ENCODE data around the gene MBD4. TPM values are rescaled to one million over a fixed set of nuclear protein-coding genes. Genes with fewer than 3 reads are reported as not detected.
"Not testable (repeated sequence)": the region's sequence is repeated elsewhere in the genome, so short reads cannot be mapped to it uniquely, and the experiment has no call there.

Gene MBD4
- total RNA-seq, 4 donors from 2014 or later: 12.1 to 23.3 (median 16.4) TPM

- intact Hi-C loops (cut with DNase I): no loop called here
- WGBS: 63% methylated on average over 4 of the region's 4 CpGs
- peaks cover 0 to 8% (median 3%) of the 10 kb centered on the region in 4 donors for H3K4me1 ChIP-seq
- DNase-seq (ENCODE audit: extremely low spot score): no peak
- no peaks in the 10 kb centered on the region for H3K9me3 ChIP-seq
- no peak overlapping the region for H3K4me3 ChIP-seq
- TF ChIP-seq CTCF (IDR thresholded peaks at IDR 0.05): no peak
- TF ChIP-seq EP300 (IDR thresholded peaks at IDR 0.05): no peak
- no peak for TF ChIP-seq POLR2A (IDR thresholded peaks at IDR 0.05; ENCODE audit: low read depth)
- TF ChIP-seq POLR2AphosphoS5 (IDR thresholded peaks at IDR 0.05): no peak
- no peaks in the 10 kb centered on the region for H3K36me3 ChIP-seq
- H3K27me3 ChIP-seq: no peaks in the 10 kb centered on the region
- H3K27ac ChIP-seq (replicated peaks in 1 of 4): no peak overlapping the region
Measured at GRCh38 chr3:129416415-129416814, 23.3 kb downstream of the MBD4 start.

GRCh38 chr3:129415830-129416229 lies 23.9 kb downstream of the MBD4 start:
- 88% methylated on average over 6 of the region's 6 CpGs for WGBS
- no peak for TF ChIP-seq POLR2A (IDR thresholded peaks at IDR 0.05; ENCODE audit: low read depth)
- no peak for DNase-seq (ENCODE audit: extremely low spot score)
- Histone ChIP-seq H3K4me1 (peaks cover 0 to 8% (median 3%) of the 10 kb centered on the region in 4 donors), H3K36me3 (no peaks in the 10 kb centered on the region), H3K9me3 (no peaks in the 10 kb centered on the region), H3K27ac (replicated peaks in 1 of 4) (no peak overlapping the region), H3K4me3 (no peak overlapping the region), H3K27me3 (no peaks in the 10 kb centered on the region)
- intact Hi-C loops (cut with DNase I): no loop called here

DNA sequence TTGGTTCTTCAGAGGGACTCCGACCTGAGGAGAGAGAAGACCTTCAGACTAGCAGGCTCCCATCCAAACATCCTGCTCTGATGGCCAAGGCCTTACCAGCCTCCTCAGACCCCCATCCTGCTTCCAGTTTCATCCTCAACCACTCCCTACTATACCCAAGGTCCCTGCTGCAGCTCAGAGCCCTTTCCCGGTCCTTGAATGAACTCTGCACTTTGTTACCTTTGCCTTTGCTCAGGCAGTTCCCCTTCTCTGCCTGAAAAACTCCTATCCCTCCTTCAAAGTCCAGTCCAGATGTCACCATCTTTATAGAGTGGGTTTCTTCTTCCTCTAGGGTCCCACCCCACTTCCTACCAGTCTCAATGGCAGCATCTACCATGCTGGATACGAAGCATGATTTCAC lies 24.4 kb downstream of the MBD4 start:
- no peaks in the 10 kb centered on the region for H3K36me3 ChIP-seq
- H3K4me1 ChIP-seq: peaks cover 0 to 8% (median 3%) of the 10 kb centered on the region in 4 donors
- H3K4me3 ChIP-seq: no peak overlapping the region
- 28% methylated on average over 3 of the region's 3 CpGs for WGBS
- TF ChIP-seq CTCF (IDR thresholded peaks at IDR 0.05) (no peak), POLR2A (IDR thresholded peaks at IDR 0.05; ENCODE audit: low read depth) (no peak), EP300 (IDR thresholded peaks at IDR 0.05) (no peak), POLR2AphosphoS5 (IDR thresholded peaks at IDR 0.05) (no peak)
- no peaks in the 10 kb centered on the region for H3K9me3 ChIP-seq
- intact Hi-C loops (cut with DNase I): no loop called here
- DNase-seq (ENCODE audit: extremely low spot score): no peak
- no peak overlapping the region for H3K27ac ChIP-seq (replicated peaks in 1 of 4)
- no peaks in the 10 kb centered on the region for H3K27me3 ChIP-seq

- intact Hi-C loops (cut with DNase I): no loop called here
- Histone ChIP-seq H3K4me1 (peaks cover 0 to 8% (median 3%) of the 10 kb centered on the region in 4 donors), H3K9me3 (no peaks in the 10 kb centered on the region), H3K27ac (replicated peaks in 1 of 4) (no peak overlapping the region), H3K36me3 (no peaks in the 10 kb centered on the region), H3K4me3 (no peak overlapping the region), H3K27me3 (no peaks in the 10 kb centered on the region)
- WGBS: 76% methylated on average over 4 of the region's 4 CpGs
- no peak for DNase-seq (ENCODE audit: extremely low spot score)
- TF ChIP-seq POLR2AphosphoS5 (IDR thresholded peaks at IDR 0.05): no peak
Measured at GRCh38 chr3:129413687-129414506, 25.9 kb downstream of the MBD4 start.

DNA sequence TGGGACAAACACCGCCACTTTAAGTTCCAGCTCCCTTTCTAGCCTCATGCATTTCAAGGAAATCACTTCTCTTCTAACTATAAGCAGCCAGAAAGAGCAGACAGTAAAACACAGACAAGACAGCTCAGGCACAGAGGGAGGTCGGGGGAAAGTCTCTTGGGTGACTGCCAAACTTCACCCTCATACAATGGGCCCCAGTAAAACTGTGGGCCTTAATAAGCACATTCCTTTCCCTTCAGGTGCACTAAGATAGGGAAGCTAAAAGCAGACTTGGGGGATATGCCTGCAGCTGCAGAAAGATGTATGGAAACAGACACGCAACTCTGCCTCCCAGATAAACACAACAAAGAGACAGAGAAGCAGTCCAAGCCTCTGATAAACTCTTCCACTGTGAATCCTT lies 26.5 kb downstream of the MBD4 start:
- H3K4me3 ChIP-seq; DNase-seq (ENCODE audit: extremely low spot score); H3K27ac ChIP-seq (replicated peaks in 1 of 4); intact Hi-C loops (cut with DNase I); H3K9me3 ChIP-seq; H3K36me3 ChIP-seq; H3K27me3 ChIP-seq; H3K4me1 ChIP-seq: not testable (repeated sequence)
- 59% methylated on average over 3 of the region's 3 CpGs for WGBS

GRCh38 chr3:129412542-129413198 lies 27.1 kb downstream of the MBD4 start:
- 64% methylated on average over 6 of the region's 6 CpGs for WGBS
- intact Hi-C loops (cut with DNase I): no loop called here
- no peak overlapping the region for H3K27ac ChIP-seq (replicated peaks in 1 of 4)
- H3K27me3 ChIP-seq: no peaks in the 10 kb centered on the region
- H3K4me3 ChIP-seq: no peak overlapping the region
- peaks cover 0 to 6% (median 2%) of the 10 kb centered on the region in 4 donors for H3K4me1 ChIP-seq
- no peak for TF ChIP-seq POLR2A (IDR thresholded peaks at IDR 0.05; ENCODE audit: low read depth)
- TF ChIP-seq CTCF (IDR thresholded peaks at IDR 0.05): no peak
- no peak for TF ChIP-seq EP300 (IDR thresholded peaks at IDR 0.05)
- TF ChIP-seq POLR2AphosphoS5 (IDR thresholded peaks at IDR 0.05): no peak
- DNase-seq (ENCODE audit: extremely low spot score): no peak
- no peaks in the 10 kb centered on the region for H3K36me3 ChIP-seq
- H3K9me3 ChIP-seq: no peaks in the 10 kb centered on the region
